Activated CD4-positive, alpha-beta T cell treated with anti-CD3 and anti-CD28 coated beads, Interleukin-2, amount 50 U/mL, for 48 hours (primary cell): Measurements from ENCODE around the gene RNLS.

Experiments
- DNase-seq, 2 experiments: peaks; one replicate each; pipeline ENCODE4 v3.0.0-alpha.2; 2020

The RNLS gene

GRCh38 chr10:88423732-88424131, 159.4 kb downstream of the RNLS start:
- DNase-seq = no peak

GRCh38 chr10:88421590-88421989, 161.5 kb downstream of the RNLS start:
- DNase-seq = no peak

- DNase-seq = no peak
Measured at GRCh38 chr10:88418871-88419270, 164.2 kb downstream of the RNLS start.

- DNase-seq = no peak
Measured at GRCh38 chr10:88417387-88418030, 165.6 kb downstream of the RNLS start.

GRCh38 chr10:88416801-88417200, 166.3 kb downstream of the RNLS start:
- DNase-seq = no peak

GRCh38 chr10:88415533-88416130, 167.5 kb downstream of the RNLS start:
- no peak for DNase-seq

- no peak for DNase-seq
Measured at GRCh38 chr10:88413412-88413811, 169.7 kb downstream of the RNLS start.

GRCh38 chr10:88411772-88412349, 171.3 kb downstream of the RNLS start:
- no peak for DNase-seq

- no peak for DNase-seq
Measured at GRCh38 chr10:88409824-88410223, 173.3 kb downstream of the RNLS start.

GRCh38 chr10:88409236-88409635, 173.9 kb downstream of the RNLS start:
- no peak for DNase-seq

GRCh38 chr10:88408096-88408495, 175.0 kb downstream of the RNLS start:
- DNase-seq = no peak

- DNase-seq = no peak
Measured at GRCh38 chr10:88404133-88404532, 179.0 kb downstream of the RNLS start.

GRCh38 chr10:88401671-88402347, 181.3 kb downstream of the RNLS start:
- DNase-seq = no peak

GRCh38 chr10:88399240-88399639, 183.9 kb downstream of the RNLS start:
- DNase-seq = no peak

- DNase-seq = no peak
Measured at GRCh38 chr10:88395677-88396076, 187.4 kb downstream of the RNLS start.

- DNase-seq = no peak
Measured at GRCh38 chr10:88392222-88392621, 190.9 kb downstream of the RNLS start.

GRCh38 chr10:88390041-88390440, 193.1 kb downstream of the RNLS start:
- no peak for DNase-seq

GRCh38 chr10:88389456-88389855, 193.7 kb downstream of the RNLS start:
- DNase-seq = no peak

GRCh38 chr10:88388324-88388723, 194.8 kb downstream of the RNLS start:
- DNase-seq = no peak

GRCh38 chr10:88386821-88387773, 196.0 kb downstream of the RNLS start:
- DNase-seq = no peak

- no peak for DNase-seq
Measured at GRCh38 chr10:88386204-88386788, 196.8 kb downstream of the RNLS start.

GRCh38 chr10:88385601-88386203, 197.4 kb downstream of the RNLS start:
- DNase-seq = peak; percentile 36 to 54
